Effector memory CD4-positive, alpha-beta T cell (primary cell): ENCODE results near the gene GBF1.

Source experiments
- DNase-seq, 3 donors: peaks; one replicate each; pipeline ENCODE4 v3.0.0-alpha.2; 2020
- H3K27ac ChIP-seq: 2 replicates; pipeline ENCODE4 v1.7.0; 2013; ENCODE audit warnings: mild to moderate bottlenecking, low read length, moderate library complexity; ENCODE audit not compliant: insufficient read depth, poor library complexity, severe bottlenecking
- H3K27me3 ChIP-seq: replicated peaks from 2 replicates; pipeline ENCODE4 v1.7.0; 2013; ENCODE audit warnings: mild to moderate bottlenecking, low read length; ENCODE audit not compliant: insufficient read depth, control insufficient read depth, poor library complexity, severe bottlenecking
- H3K36me3 ChIP-seq: 2 replicates; pipeline ENCODE4 v1.7.0; 2013; ENCODE audit warnings: mild to moderate bottlenecking, low read length, moderate library complexity; ENCODE audit not compliant: control insufficient read depth, insufficient read depth
- H3K4me1 ChIP-seq: 2 replicates; pipeline ENCODE4 v1.7.0; 2013; ENCODE audit warnings: low read length, mild to moderate bottlenecking; ENCODE audit not compliant: control insufficient read depth, insufficient read depth, poor library complexity, severe bottlenecking
- H3K4me3 ChIP-seq: 2 replicates; pipeline ENCODE4 v1.7.0; 2013; ENCODE audit warnings: low read length, low read depth, mild to moderate bottlenecking; ENCODE audit not compliant: insufficient read depth, poor library complexity, severe bottlenecking
- H3K9me3 ChIP-seq: 2 replicates; pipeline ENCODE4 v1.7.0; 2013; ENCODE audit warnings: mild to moderate bottlenecking, low read length, moderate library complexity; ENCODE audit not compliant: control insufficient read depth

Gene GBF1

DNA sequence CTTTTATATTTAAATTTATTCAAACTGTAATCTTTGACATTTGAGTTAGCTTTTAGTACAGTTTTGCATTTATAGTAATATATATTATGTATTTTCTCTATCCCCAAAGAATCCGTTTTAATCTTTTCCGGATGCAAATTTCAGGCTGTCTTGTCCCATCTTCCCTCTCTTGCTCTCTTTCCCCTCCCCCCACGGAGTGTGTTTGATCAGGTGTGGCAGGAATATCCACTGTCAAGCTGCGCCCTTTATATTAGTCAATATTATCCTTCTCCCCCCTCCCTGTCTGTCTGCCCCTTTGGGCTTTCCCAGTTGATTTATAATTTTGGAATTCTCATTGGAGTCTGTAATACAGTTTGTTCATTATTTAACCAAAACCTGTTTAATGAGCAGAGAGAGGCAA is 19.0 kb downstream of the GBF1 start:
- no peak overlapping the region for H3K27ac ChIP-seq
- no peak overlapping the region for H3K4me3 ChIP-seq
- no peaks in the 10 kb centered on the region for H3K4me1 ChIP-seq
- H3K36me3 ChIP-seq: peaks cover 42% of the 10 kb centered on the region
- no peaks in the 10 kb centered on the region for H3K27me3 ChIP-seq
- DNase-seq: no peak
- H3K9me3 ChIP-seq: no peaks in the 10 kb centered on the region

DNA sequence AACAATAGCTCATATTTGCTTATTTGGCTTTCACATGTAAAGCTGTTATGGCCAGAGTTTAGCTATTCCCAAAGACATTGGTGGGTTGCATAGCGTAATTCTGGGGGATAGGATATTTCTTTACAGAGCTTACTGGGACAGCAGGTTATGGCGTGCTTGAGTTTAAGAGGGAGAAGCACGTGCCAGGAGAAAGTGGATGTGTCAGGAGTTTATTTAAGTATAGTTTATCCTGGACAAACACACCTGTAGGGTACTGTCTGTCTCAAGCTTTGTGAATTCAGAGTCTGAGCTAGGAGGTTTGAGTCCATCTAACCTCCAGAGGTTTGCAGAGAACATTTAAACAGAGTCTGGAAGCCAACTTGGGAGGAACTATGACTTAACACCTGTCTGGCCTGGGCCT is 21.3 kb downstream of the GBF1 start:
- Histone ChIP-seq H3K9me3 (no peaks in the 10 kb centered on the region), H3K27me3 (no peaks in the 10 kb centered on the region), H3K27ac (no peak overlapping the region), H3K36me3 (peaks cover 21% of the 10 kb centered on the region), H3K4me3 (no peak overlapping the region), H3K4me1 (no peaks in the 10 kb centered on the region)
- DNase-seq: no peak

DNA sequence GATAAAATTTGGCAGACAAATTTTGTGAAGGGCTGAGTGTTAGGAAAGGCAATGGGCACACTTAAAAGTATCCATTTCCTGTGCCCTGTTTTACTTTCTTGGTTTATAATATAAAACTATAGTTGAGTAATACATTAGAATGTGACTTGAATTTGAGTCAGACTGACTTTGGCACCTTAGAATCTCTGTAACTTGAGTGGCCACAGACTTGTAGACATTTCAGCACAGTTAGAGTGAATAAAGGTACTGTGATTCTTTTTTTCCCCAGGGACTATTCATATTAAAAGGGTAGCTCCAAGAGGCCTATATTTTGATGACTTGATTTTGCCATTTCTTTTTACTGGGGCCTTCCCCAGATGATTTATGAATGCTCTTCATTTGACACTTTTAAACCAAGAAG is 22.4 kb downstream of the GBF1 start:
- Histone ChIP-seq H3K27me3 (no peaks in the 10 kb centered on the region), H3K27ac (no peak overlapping the region), H3K36me3 (peaks cover 10% of the 10 kb centered on the region), H3K9me3 (no peaks in the 10 kb centered on the region), H3K4me1 (no peaks in the 10 kb centered on the region), H3K4me3 (no peak overlapping the region)
- no peak for DNase-seq

- no peak overlapping the region for H3K27ac ChIP-seq
- H3K27me3 ChIP-seq: no peaks in the 10 kb centered on the region
- no peaks in the 10 kb centered on the region for H3K4me1 ChIP-seq
- DNase-seq: no peak
- no peaks in the 10 kb centered on the region for H3K9me3 ChIP-seq
- H3K4me3 ChIP-seq: no peak overlapping the region
- H3K36me3 ChIP-seq: peaks cover 4% of the 10 kb centered on the region
Observed at GRCh38 chr10:102268375-102268888, 23.1 kb downstream of the GBF1 start.

DNA sequence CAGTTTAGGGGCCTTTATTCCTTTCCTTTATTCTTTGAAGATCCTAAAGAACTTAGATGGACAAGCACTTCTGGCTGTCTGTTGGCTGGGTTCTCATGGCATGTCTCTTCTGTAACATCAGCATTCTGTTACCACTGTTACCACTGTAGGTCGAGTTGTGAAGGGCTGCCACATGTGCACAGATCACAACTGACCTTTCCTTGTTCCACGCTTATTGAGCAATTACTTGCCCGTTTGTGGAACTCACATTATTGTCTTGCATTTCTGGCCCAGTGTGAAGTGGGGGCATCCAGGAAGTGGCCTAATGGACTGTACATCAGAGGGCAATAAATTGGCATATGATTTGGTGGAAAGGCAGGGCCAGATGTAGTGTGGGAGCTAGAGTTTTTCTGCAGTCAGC is 23.7 kb downstream of the GBF1 start:
- Histone ChIP-seq H3K36me3 (no peaks in the 10 kb centered on the region), H3K27ac (no peak overlapping the region), H3K4me1 (no peaks in the 10 kb centered on the region), H3K27me3 (no peaks in the 10 kb centered on the region), H3K4me3 (no peak overlapping the region), H3K9me3 (no peaks in the 10 kb centered on the region)
- no peak for DNase-seq

- no peaks in the 10 kb centered on the region for H3K9me3 ChIP-seq
- H3K36me3 ChIP-seq: no peaks in the 10 kb centered on the region
- H3K27ac ChIP-seq: no peak overlapping the region
- no peak for DNase-seq
- H3K4me1 ChIP-seq: no peaks in the 10 kb centered on the region
- no peak overlapping the region for H3K4me3 ChIP-seq
- H3K27me3 ChIP-seq: no peaks in the 10 kb centered on the region
Observed at GRCh38 chr10:102274062-102274461, 28.7 kb downstream of the GBF1 start.

GRCh38 chr10:102275343-102275742 is 30.0 kb downstream of the GBF1 start:
- Histone ChIP-seq H3K36me3 (no peaks in the 10 kb centered on the region), H3K27ac (no peak overlapping the region), H3K4me3 (no peak overlapping the region), H3K4me1 (peaks cover 3% of the 10 kb centered on the region), H3K27me3 (no peaks in the 10 kb centered on the region), H3K9me3 (no peaks in the 10 kb centered on the region)
- no peak for DNase-seq

- no peaks in the 10 kb centered on the region for H3K36me3 ChIP-seq
- peaks cover 20% of the 10 kb centered on the region for H3K4me1 ChIP-seq
- no peak overlapping the region for H3K4me3 ChIP-seq
- no peak overlapping the region for H3K27ac ChIP-seq
- no peak for DNase-seq
- H3K27me3 ChIP-seq: no peaks in the 10 kb centered on the region
- H3K9me3 ChIP-seq: no peaks in the 10 kb centered on the region
Observed at GRCh38 chr10:102279104-102279503, 33.8 kb downstream of the GBF1 start.

GRCh38 chr10:102280397-102281101 is 35.2 kb downstream of the GBF1 start:
- no peak for DNase-seq
- H3K4me1 ChIP-seq: peaks cover 20% of the 10 kb centered on the region
- no peaks in the 10 kb centered on the region for H3K9me3 ChIP-seq
- no peak overlapping the region for H3K4me3 ChIP-seq
- H3K36me3 ChIP-seq: no peaks in the 10 kb centered on the region
- H3K27ac ChIP-seq: no peak overlapping the region
- H3K27me3 ChIP-seq: no peaks in the 10 kb centered on the region

DNA sequence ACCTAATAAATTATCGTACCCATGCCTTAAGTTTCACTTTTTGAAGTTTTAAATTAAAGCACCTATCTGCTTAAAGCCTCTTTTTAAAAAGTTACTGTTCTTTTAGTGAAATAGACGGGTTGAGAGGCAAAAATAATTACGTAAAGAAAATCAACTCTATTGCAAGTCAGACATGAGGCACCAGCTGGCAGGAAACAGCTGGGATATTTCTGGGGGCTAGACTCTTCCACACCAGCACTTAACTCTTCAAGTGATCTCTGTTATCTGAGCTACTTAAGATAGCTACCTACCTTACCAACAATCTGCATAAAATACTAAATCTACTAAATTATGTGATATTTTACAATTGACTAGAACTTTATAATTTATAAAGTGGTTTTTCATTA is 35.8 kb downstream of the GBF1 start:
- no peak overlapping the region for H3K4me3 ChIP-seq
- no peaks in the 10 kb centered on the region for H3K9me3 ChIP-seq
- no peak overlapping the region for H3K27ac ChIP-seq
- H3K36me3 ChIP-seq: no peaks in the 10 kb centered on the region
- no peak for DNase-seq
- H3K27me3 ChIP-seq: no peaks in the 10 kb centered on the region
- H3K4me1 ChIP-seq: peaks cover 20% of the 10 kb centered on the region
